Mesothelial cell of epicardium (in vitro differentiated cells): ENCODE data around the gene SLC36A4. TPM values are rescaled to one million over a fixed set of nuclear protein-coding genes. Genes with fewer than 3 reads are reported as not detected.
"Not testable (repeated sequence)": the region's sequence is repeated elsewhere in the genome, so short reads cannot be mapped to it uniquely, and the experiment has no call there.

Experiments used
- DNase-seq, 2 experiments: peaks; one replicate each; pipeline ENCODE4 v3.0.0; 2021; ENCODE audit warnings: low spot score in 2 of 2; ENCODE audit not compliant: unreplicated experiment in 2 of 2
- H3K27ac Mint-ChIP-seq: 2 replicates; pipeline ENCODE4 v1.8.0; 2021; ENCODE audit warnings: mixed read lengths
- H3K27me3 Mint-ChIP-seq: 2 replicates; pipeline ENCODE4 v1.8.0; 2021; ENCODE audit warnings: low read depth, mixed read lengths
- H3K36me3 Mint-ChIP-seq: 2 replicates; pipeline ENCODE4 v1.8.0; 2021; ENCODE audit warnings: mixed read lengths
- H3K4me1 Mint-ChIP-seq: 2 replicates; pipeline ENCODE4 v1.8.0; 2021; ENCODE audit warnings: mixed read lengths
- H3K4me3 Mint-ChIP-seq: 2 replicates; pipeline ENCODE4 v1.8.0; 2021; ENCODE audit warnings: mild to moderate bottlenecking, moderate library complexity, mixed read lengths
- H3K9me3 Mint-ChIP-seq: 2 replicates; pipeline ENCODE4 v1.8.0; 2021; ENCODE audit warnings: mixed read lengths
- total RNA-seq: library from RNA; stranded (reverse); gene quantifications from 3 replicates; pipeline ENCODE4 v1.2.1, GENCODE V29; 2021
- TF ChIP-seq, protein P1 (sequence below): fragments of 200-600 bp; sonication (generic); IDR thresholded peaks from one replicate; pipeline ENCODE4 v1.5.0; 2021; ENCODE audit warnings: antibody characterized with exemption; ENCODE audit not compliant: unreplicated experiment

Gene SLC36A4
- total RNA-seq, 1 donor from 2014 or later: 25.3 TPM

DNA sequence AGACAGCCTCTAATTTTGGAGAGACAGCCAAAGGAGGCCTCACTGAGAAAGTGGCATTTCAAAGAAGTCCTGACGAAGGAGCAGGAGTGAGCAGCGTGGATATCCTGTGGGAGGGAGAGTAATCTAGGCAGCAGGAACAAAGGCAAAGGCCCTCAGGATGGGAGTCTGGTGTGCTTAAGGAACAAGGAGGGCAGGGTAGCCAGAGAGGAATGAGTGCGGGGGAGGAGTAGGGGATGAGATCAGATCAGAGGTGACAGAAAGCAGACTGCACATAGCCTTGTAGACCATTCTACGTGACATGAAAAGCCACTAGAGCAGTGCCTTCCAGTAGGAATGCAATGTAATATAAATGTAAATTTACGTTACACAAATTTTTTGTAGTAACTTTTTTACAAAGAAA, 5.6 kb downstream of the SLC36A4 start:
- Mint-ChIP-seq H3K36me3 (peaks cover 17% of the 10 kb centered on the region), H3K9me3 (peaks cover 19% of the 10 kb centered on the region), H3K4me3 (no peak overlapping the region), H3K27ac (peak overlapping the region; percentile 65), H3K27me3 (no peaks in the 10 kb centered on the region), H3K4me1 (peaks cover 14% of the 10 kb centered on the region)
- no peak for DNase-seq
- TF ChIP-seq, protein P1, sequence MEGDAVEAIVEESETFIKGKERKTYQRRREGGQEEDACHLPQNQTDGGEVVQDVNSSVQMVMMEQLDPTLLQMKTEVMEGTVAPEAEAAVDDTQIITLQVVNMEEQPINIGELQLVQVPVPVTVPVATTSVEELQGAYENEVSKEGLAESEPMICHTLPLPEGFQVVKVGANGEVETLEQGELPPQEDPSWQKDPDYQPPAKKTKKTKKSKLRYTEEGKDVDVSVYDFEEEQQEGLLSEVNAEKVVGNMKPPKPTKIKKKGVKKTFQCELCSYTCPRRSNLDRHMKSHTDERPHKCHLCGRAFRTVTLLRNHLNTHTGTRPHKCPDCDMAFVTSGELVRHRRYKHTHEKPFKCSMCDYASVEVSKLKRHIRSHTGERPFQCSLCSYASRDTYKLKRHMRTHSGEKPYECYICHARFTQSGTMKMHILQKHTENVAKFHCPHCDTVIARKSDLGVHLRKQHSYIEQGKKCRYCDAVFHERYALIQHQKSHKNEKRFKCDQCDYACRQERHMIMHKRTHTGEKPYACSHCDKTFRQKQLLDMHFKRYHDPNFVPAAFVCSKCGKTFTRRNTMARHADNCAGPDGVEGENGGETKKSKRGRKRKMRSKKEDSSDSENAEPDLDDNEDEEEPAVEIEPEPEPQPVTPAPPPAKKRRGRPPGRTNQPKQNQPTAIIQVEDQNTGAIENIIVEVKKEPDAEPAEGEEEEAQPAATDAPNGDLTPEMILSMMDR: no peak

DNA sequence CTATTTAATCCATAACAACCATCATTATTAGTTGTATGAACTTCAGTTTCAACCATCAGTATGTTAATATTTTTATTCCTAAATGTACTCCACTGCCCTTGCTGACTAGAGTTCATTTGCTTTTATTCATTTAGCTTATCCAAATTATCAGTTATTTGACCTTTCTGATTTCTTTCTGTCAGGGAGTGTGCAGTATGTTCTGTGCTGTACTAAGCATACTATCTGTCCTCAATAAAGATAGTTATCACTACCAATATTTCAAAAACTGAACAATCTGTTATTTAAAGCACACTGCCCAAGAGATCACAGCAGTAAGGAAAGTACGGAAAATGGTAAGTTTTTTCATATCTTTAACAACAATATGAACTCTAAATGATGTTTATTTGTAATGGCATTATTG, 8.3 kb downstream of the SLC36A4 start:
- TF ChIP-seq, protein P1: no peak
- no peak for DNase-seq
- Mint-ChIP-seq H3K4me1 (peaks cover 8% of the 10 kb centered on the region), H3K4me3 (no peak overlapping the region), H3K36me3 (peaks cover 33% of the 10 kb centered on the region), H3K27ac (no peak overlapping the region), H3K9me3 (peaks cover 36% of the 10 kb centered on the region), H3K27me3 (no peaks in the 10 kb centered on the region)

DNA sequence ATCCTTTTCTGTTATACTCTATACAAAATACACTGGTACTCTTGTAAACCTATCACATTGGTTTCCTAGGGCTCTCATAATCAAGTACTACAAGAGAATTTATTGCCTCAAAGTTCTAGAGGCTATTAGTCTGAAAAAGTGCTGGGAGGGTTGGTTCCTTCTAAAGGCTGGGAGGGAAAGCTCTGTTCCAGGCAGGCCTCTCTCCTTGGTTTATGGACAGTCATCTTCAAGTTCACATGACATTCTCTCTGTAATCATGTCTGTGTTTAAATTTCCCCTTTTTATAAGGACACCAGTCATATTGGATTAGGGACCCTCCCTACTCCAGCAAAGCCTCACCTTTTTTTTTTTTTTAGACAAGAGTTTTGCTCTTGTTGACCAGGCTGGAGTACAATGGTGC, 9.1 kb downstream of the SLC36A4 start:
- no peak overlapping the region for H3K27ac Mint-ChIP-seq
- H3K4me1 Mint-ChIP-seq: peaks cover 8% of the 10 kb centered on the region
- no peak overlapping the region for H3K4me3 Mint-ChIP-seq
- TF ChIP-seq, protein P1: no peak
- no peaks in the 10 kb centered on the region for H3K27me3 Mint-ChIP-seq
- peaks cover 36% of the 10 kb centered on the region for H3K9me3 Mint-ChIP-seq
- H3K36me3 Mint-ChIP-seq: peaks cover 33% of the 10 kb centered on the region
- DNase-seq: no peak

DNA sequence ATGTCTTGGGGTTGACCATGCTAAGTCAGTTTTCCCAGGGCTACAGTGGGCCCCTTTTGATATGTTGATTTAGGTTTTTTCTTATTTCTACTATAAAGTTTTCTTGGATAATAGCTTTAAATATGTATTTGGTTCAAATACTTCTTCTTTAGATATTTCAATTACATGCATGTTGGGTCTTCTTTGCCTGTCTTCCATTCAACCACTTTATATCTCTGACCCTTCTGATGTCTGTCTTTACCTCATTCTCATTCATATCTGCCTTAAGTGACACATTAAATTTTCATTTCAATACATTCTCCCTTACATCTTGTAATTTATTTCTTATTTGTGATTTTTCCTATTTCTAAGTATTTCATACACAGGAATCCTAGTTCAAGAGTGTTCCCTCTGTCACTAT, 10.5 kb downstream of the SLC36A4 start:
- H3K36me3 Mint-ChIP-seq: peaks cover 37% of the 10 kb centered on the region
- H3K4me3 Mint-ChIP-seq: no peak overlapping the region
- TF ChIP-seq, protein P1: no peak
- no peak overlapping the region for H3K27ac Mint-ChIP-seq
- peaks cover 8% of the 10 kb centered on the region for H3K4me1 Mint-ChIP-seq
- peaks cover 36% of the 10 kb centered on the region for H3K9me3 Mint-ChIP-seq
- H3K27me3 Mint-ChIP-seq: no peaks in the 10 kb centered on the region
- DNase-seq: no peak

DNA sequence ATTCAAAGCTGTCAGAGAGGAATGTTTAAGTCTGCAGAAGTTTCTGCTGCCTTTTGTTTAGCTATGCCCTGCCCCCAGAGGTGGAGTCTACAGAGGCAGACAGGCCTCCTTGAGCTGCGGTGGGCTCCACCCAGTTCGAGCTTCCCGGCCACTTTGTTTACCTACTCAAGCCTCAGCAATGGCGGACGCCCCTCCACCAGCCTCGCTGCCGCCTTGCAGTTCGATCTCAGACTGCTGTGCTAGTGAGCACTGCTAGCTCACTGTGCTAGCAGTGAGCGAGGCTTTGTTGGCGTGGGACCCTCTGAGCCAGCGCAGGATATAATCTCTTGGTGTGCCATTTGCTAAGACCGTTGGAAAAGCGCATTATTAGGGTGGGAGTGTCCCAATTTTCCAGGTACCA, 19.9 kb downstream of the SLC36A4 start:
- not testable (repeated sequence) for H3K4me1 Mint-ChIP-seq, H3K27ac Mint-ChIP-seq, H3K4me3 Mint-ChIP-seq, H3K27me3 Mint-ChIP-seq, DNase-seq
- H3K36me3 Mint-ChIP-seq: peaks cover 48% of the 10 kb centered on the region
- H3K9me3 Mint-ChIP-seq: peaks cover 27% of the 10 kb centered on the region

DNA sequence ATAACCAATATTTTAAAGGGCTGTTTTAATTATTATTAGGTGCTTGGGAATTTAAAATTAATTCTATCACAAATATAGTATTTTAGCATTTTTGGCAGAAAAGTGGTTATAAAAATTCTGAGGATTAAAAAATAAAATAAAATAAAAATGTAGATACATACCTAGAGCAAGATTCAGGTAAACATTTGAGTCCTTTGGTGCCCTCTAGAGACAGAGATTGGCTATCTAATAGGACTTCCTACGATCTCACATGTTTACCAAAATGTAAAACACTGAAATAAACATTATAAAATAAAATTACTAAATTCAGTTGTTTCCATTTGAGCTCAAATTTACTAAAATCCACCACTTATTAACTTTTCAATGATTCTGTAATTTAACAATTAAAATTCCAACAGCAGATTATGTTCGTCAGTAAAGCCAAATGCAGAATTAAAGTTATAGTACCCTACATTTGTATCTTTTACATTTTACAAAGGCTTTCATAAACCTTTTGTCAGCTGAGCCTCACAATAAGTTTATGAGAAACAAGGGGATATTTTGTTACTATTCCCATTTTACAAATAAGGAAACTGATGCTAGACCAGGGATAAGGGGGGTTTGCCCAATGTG, 27.7 kb downstream of the SLC36A4 start:
- H3K36me3 Mint-ChIP-seq: no peaks in the 10 kb centered on the region
- peaks cover 6% of the 10 kb centered on the region for H3K4me1 Mint-ChIP-seq
- no peaks in the 10 kb centered on the region for H3K27me3 Mint-ChIP-seq
- no peak for DNase-seq
- no peak overlapping the region for H3K4me3 Mint-ChIP-seq
- TF ChIP-seq, protein P1: peak; percentile 27
- H3K9me3 Mint-ChIP-seq: no peaks in the 10 kb centered on the region
- no peak overlapping the region for H3K27ac Mint-ChIP-seq
